Measurements from ENCODE around the gene ANHX. TPM values are rescaled to one million over a fixed set of nuclear protein-coding genes. Genes with fewer than 3 reads are reported as not detected.

Gene ANHX
- not detected in 5 replicates for total RNA-seq (2022; extraction: Qiagen RNA extraction; ENCODE audit: low read depth)

GRCh38 chr12:133235401-133236112 lies at the start of gene ANHX:
ANHX (minus strand) TSS chr12:133235877; CDS start chr12:133234356, 1,521 bp downstream.

DNA sequence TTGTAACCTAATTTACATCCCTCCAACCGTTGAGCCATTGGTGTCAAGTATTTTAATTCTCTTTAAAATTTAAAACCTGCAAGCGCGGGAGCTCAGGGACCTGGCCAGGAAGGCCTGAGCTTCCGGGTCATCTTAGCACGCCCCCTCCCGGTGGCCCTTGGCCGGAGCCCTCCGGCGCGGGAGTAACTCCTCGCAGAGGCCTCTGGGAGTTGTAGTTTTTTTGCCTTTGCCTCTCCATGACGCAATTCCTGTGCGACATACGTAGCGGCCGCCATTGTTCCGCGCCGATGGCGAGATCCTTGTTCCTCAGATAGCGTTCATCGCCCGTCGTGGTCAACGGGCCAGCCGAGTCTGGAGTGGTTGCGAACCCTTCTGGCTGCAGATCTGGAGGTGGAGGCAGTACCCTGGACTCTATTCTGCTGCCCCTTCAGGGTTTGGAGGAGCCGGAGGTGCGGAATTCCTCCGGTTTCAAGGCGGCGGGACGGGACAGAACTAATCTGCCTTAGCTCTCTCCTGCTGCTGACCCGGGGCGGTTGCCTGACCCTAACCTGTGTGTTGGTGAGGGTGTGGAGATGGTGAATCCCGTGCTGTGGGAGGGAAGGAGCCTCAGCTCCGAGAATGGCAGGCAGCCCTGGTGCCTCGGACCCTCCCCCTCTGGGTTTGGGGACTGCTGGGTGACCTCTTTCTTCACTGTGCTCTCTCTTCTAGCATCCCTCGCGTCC lies 54.3 kb downstream of the ANHX start, which contains the start of gene ZNF268:
TSS of gene ZNF268 (plus strand) at position 258 of the 722 bp plus-strand sequence. CDS start 503 bp downstream, outside the sequence.

Other genes with a start within 250 kb of the ANHX start
- gene ZNF26, start 249.5 kb downstream of the ANHX start, total RNA-seq (2022; extraction: Qiagen RNA extraction; ENCODE audit: low read depth) = 7.0 to 12.7 TPM (median 8.5 TPM) in 5 replicates
- 9.3 to 13.7 TPM (median 12.3 TPM) in 5 replicates for gene ZNF84, start 198.4 kb downstream of the ANHX start, total RNA-seq (2022; extraction: Qiagen RNA extraction; ENCODE audit: low read depth)
- 8.0 to 11.3 TPM (median 8.5 TPM) in 5 replicates for gene ZNF140, start 155.0 kb downstream of the ANHX start, total RNA-seq (2022; extraction: Qiagen RNA extraction; ENCODE audit: low read depth)
- gene ZNF891, start 105.6 kb downstream of the ANHX start, total RNA-seq (2022; extraction: Qiagen RNA extraction; ENCODE audit: low read depth) = 0.31 to 0.46 TPM (median 0.37 TPM) in 5 replicates
- gene ZNF10, start 105.2 kb downstream of the ANHX start, total RNA-seq (2022; extraction: Qiagen RNA extraction; ENCODE audit: low read depth) = 1.1 to 2.1 TPM (median 1.6 TPM) in 5 replicates
- gene ZNF268, start 54.4 kb downstream of the ANHX start, total RNA-seq (2022; extraction: Qiagen RNA extraction; ENCODE audit: low read depth) = 8.5 to 14.3 TPM (median 11.4 TPM) in 5 replicates

Data from A549 treated with GW870086 at 1 μM for 4 hours (cell line).